Coronary artery (tissue), 2 donors: Measurements from ENCODE around the gene TRIM17.
A peak's percentile ranks its signal among the peaks of the same experiment; 100 is the strongest.

Experiments used
- DNase-seq: peaks from one replicate; pipeline ENCODE4 v3.0.0-alpha.2; 2017; ENCODE audit warnings: low spot score
- H3K27ac ChIP-seq, 2 donors: fragments of 200-600 bp; sonication (generic); one replicate each; pipeline ENCODE4 v1.5.1; 2016 to 2019
- H3K4me3 ChIP-seq: fragments of 200-600 bp; sonication (generic); 2 replicates; pipeline ENCODE4 v1.5.1; 2016; ENCODE audit warnings: mild to moderate bottlenecking, moderate library complexity
- CTCF ChIP-seq: fragments of 200-600 bp; sonication (generic); IDR thresholded peaks from one replicate; pipeline ENCODE4 v1.5.1; 2019; ENCODE audit warnings: antibody characterized with exemption

TRIM17 gene

GRCh38 chr1:228400237-228400651 is 16.4 kb downstream of the TRIM17 start:
- no peak overlapping the region for H3K27ac ChIP-seq
- no peak for TF ChIP-seq CTCF
- DNase-seq: peak; percentile 58
- no peak overlapping the region for H3K4me3 ChIP-seq

DNA sequence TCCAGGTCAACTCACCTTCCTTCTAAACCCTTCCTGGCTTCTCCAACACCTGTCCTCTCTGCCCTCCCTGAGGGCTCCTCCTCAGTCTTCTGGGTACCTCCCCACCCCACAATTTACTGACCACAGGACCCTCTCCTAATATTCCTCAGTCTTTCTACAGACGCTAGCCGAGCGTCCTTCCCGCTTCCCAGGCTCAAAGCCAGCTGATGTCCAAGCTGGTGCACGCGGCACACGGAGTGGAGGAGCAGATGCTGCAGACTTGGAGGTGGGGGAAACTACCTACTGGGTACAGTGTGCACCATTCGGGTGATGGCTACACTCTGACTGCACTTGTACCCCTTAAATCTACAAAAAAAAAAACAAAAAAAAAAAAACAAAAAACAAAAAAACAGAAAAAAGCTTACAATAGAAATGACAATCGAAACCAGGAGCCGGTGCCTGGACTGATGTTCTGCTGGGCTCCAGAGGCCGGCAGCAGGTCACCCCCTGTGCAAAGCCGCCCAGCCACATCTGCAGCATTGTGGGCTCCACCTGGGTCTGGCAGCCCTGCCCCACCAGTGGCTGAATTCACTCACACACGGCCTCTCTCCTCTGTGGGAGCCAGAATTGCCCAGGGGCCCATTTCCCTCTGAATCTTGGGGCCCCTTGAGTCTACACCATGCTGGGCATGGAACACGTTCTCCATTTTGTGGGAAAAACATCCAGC is 17.0 kb downstream of the TRIM17 start:
- peak; percentile 62 for DNase-seq
- no peak for TF ChIP-seq CTCF
- Histone ChIP-seq H3K4me3 (no peak overlapping the region), H3K27ac (no peak overlapping the region)

DNA sequence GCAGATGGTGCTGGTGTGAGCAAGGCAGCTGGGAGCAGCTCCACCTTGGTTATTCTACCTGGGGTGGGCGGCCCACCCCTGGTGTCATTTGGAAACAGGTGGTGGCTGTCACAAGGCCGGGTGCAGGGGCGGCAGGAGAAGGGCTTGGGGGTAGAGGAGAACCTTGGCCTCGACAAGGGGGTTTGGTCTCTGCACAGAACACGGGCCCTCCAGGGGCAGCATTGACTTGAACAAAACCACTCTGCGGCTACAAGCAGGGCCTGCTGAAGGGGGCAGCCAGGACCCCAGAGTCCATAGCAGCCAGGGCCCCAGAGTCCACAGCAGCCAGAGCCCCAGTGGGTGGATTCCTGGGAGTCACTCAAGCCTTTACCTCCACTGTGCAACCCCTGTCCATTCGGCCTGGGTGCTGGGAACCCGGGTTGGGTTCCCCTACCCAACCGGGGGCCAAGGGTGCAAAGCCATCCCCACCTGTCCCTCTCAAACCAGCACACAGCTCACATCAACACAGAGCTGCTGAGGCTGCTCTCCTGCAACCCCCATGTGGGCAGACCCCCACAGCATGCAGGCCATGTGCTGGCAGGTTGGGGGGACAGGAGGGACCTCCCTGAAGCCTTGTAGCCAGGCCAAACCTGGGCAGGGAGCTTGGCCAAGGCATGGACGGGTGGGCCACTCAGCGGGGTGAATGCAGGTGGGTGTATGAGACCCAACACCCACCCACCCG is 17.8 kb downstream of the TRIM17 start:
- Histone ChIP-seq H3K4me3 (no peak overlapping the region), H3K27ac (no peak overlapping the region)
- TF ChIP-seq CTCF: no peak
- DNase-seq: peak; percentile 63

- peak; percentile 40 for DNase-seq
Observed at GRCh38 chr1:228397966-228398365, 18.7 kb downstream of the TRIM17 start.

DNA sequence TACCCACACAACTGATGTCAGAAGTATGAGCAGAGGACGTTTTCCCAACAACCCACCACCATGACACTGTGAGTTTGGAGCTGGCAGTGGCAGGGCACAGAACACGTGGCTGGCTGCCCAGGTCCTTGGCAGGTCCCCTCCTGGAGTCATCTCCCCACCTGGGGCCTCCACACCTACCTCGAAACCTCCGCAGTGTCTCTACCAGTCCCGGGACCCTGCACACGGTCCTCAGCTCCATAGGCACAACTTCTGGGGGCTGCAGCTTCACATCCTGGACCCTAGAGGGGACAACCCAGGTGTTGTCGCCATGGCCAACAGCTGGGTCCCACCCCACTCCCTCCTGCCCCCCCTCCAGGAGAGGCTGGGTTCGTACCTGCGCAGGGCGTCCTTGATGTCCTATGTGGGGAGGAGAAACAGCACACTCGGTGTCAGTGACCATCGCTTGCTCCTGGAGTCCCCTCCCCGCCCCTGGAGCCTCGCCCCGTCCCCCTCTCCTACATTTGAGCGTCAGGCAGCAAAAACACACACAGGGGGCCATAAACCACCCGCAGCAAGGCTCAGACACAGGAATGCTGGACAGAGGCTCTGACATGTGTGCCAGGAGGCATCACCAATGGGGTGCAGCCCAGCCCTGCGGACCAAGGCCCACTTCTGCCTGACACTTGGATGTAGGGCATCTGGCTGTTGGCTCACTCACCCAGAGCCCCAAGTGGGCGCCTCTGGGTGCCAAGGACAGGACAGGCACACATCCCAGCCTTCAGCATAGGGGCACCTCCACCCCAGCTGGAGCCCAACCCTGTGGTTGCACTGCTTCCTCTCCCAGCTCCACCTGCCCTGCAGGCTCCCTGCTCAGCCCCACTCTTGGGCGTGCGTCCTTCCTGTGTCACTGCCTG is 19.6 kb downstream of the TRIM17 start:
- TF ChIP-seq CTCF: no peak
- no peak overlapping the region for H3K27ac ChIP-seq
- DNase-seq: peak; percentile 54

More at GRCh38 chr1:228397966-228398365, 18.7 kb downstream of the TRIM17 start:
- TF ChIP-seq CTCF: no peak
- Histone ChIP-seq H3K27ac (no peak overlapping the region), H3K4me3 (no peak overlapping the region)

GRCh38 chr1:228394571-228395394 is 21.9 kb downstream of the TRIM17 start:
- Histone ChIP-seq H3K27ac (no peak overlapping the region), H3K4me3 (no peak overlapping the region)
- peak; percentile 65 for DNase-seq
- TF ChIP-seq CTCF: no peak

More for the DNA sequence above, 19.6 kb downstream of the TRIM17 start:
- no peak overlapping the region for H3K4me3 ChIP-seq
